Thoracic aorta (tissue), 2 donors: ENCODE results near the gene GIGYF1. TPM values are rescaled to one million over a fixed set of nuclear protein-coding genes. Genes with fewer than 3 reads are reported as not detected.

ENCODE experiments used
- ATAC-seq: fragments of 150-250 bp; one replicate; pipeline ENCODE4 v1.8.0; 2017; ENCODE audit warnings: low read depth; ENCODE audit not compliant: insufficient number of reproducible peaks, low FRiP score
- DNase-seq: peaks from one replicate; pipeline ENCODE4 v3.0.0-alpha.2; 2020; ENCODE audit warnings: low spot score
- H3K27ac ChIP-seq, 2 donors: fragments of 200-600 bp; sonication (generic); 1 replicate in 1 of 2; 2 replicates in 1 of 2; pipeline ENCODE4 v1.5.1; 2016; ENCODE audit warnings: mild to moderate bottlenecking in 2 of 2, moderate library complexity in 2 of 2
- H3K27me3 ChIP-seq: fragments of 200-600 bp; sonication (generic); replicated peaks from 2 replicates; pipeline ENCODE4 v1.6.0; 2016; ENCODE audit warnings: mild to moderate bottlenecking; ENCODE audit not compliant: insufficient read depth
- H3K36me3 ChIP-seq: fragments of 200-600 bp; sonication (generic); one replicate; pipeline ENCODE4 v1.5.1; 2016
- H3K4me1 ChIP-seq, 2 donors: fragments of 200-600 bp; sonication (generic); 1 replicate in 1 of 2; 2 replicates in 1 of 2; pipeline versions ENCODE4 v1.5.1 to v1.6.0; 2016; ENCODE audit warnings: low read depth in 2 of 2, mild to moderate bottlenecking in 1 of 2; ENCODE audit not compliant: control insufficient read depth in 1 of 2
- H3K4me3 ChIP-seq: fragments of 200-600 bp; sonication (generic); 2 replicates; pipeline ENCODE4 v1.5.1; 2016; ENCODE audit warnings: mild to moderate bottlenecking
- H3K9me3 ChIP-seq: fragments of 200-600 bp; sonication (generic); 2 replicates; pipeline ENCODE4 v1.5.1; 2016
- CTCF ChIP-seq: fragments of 200-600 bp; sonication (generic); IDR thresholded peaks from one replicate; pipeline ENCODE4 v1.5.1; 2019; ENCODE audit warnings: antibody characterized with exemption
- total RNA-seq, 2 donors: library from RNA; depleted of rRNA; stranded (reverse); fragments of >200 nt; gene quantifications; one replicate each; pipeline versions ENCODE4 v1.1.0 to v1.2.3, GENCODE V29; 2016

Gene GIGYF1
- total RNA-seq, 2 donors from 2014 or later: 35.7 to 40.7 TPM

GRCh38 chr7:100676501-100677306 lies 17.3 kb downstream of the GIGYF1 start:
- Histone ChIP-seq H3K27me3 (no peaks in the 10 kb centered on the region), H3K4me3 (peak overlapping the region; percentile 92), H3K27ac (peak overlapping the region; percentile 97 to 98), H3K4me1 (peaks cover 7 to 8% of the 10 kb centered on the region in 2 donors), H3K9me3 (no peaks in the 10 kb centered on the region), H3K36me3 (peaks cover 44% of the 10 kb centered on the region)
- no peak for TF ChIP-seq CTCF
- ATAC-seq (no peak), DNase-seq (no peak)

- Histone ChIP-seq H3K9me3 (no peaks in the 10 kb centered on the region), H3K4me1 (peaks cover 7 to 8% of the 10 kb centered on the region in 2 donors), H3K27ac (peak overlapping the region; percentile 97 to 98), H3K4me3 (peak overlapping the region; percentile 92), H3K36me3 (peaks cover 39% of the 10 kb centered on the region), H3K27me3 (no peaks in the 10 kb centered on the region)
- no peak for ATAC-seq
- peak; percentile 67 for DNase-seq
- no peak for TF ChIP-seq CTCF
Observed at GRCh38 chr7:100675581-100676350, 18.3 kb downstream of the GIGYF1 start.

GRCh38 chr7:100675105-100675451 lies 19.0 kb downstream of the GIGYF1 start:
- Histone ChIP-seq H3K4me3 (peak overlapping the region; percentile 92), H3K4me1 (peaks cover 7 to 8% of the 10 kb centered on the region in 2 donors), H3K36me3 (peaks cover 33% of the 10 kb centered on the region), H3K27ac (peak overlapping the region; percentile 97 to 98), H3K27me3 (no peaks in the 10 kb centered on the region), H3K9me3 (no peaks in the 10 kb centered on the region)
- no peak for DNase-seq
- no peak for TF ChIP-seq CTCF
- ATAC-seq: no peak

GRCh38 chr7:100674411-100675104 lies 19.5 kb downstream of the GIGYF1 start:
- peak overlapping the region; percentile 92 for H3K4me3 ChIP-seq
- H3K9me3 ChIP-seq: no peaks in the 10 kb centered on the region
- DNase-seq (no peak), ATAC-seq (no peak)
- peak overlapping the region; percentile 97 to 98 for H3K27ac ChIP-seq
- H3K27me3 ChIP-seq: no peaks in the 10 kb centered on the region
- H3K4me1 ChIP-seq: peaks cover 7 to 8% of the 10 kb centered on the region in 2 donors
- peaks cover 30% of the 10 kb centered on the region for H3K36me3 ChIP-seq
- TF ChIP-seq CTCF: no peak
